Parathyroid adenoma (tissue), 2 donors: ENCODE data around the gene C14orf119.

Experiments
- H2AFZ ChIP-seq: fragments of 300-600 bp; sonication (generic); one replicate; pipeline ENCODE4 v1.7.0; 2017; ENCODE audit warnings: antibody characterized with exemption, mild to moderate bottlenecking
- H3K27ac ChIP-seq: fragments of 300-600 bp; sonication (generic); one replicate; pipeline ENCODE4 v1.7.0; 2017
- H3K27me3 ChIP-seq: fragments of 300-600 bp; sonication (generic); one replicate; pipeline ENCODE4 v1.7.0; 2017; ENCODE audit warnings: low read length; ENCODE audit not compliant: control insufficient read depth, insufficient read depth
- H3K36me3 ChIP-seq: fragments of 300-600 bp; sonication (generic); one replicate; pipeline ENCODE4 v1.7.0; 2017; ENCODE audit warnings: low read length; ENCODE audit not compliant: control insufficient read depth, insufficient read depth
- H3K4me1 ChIP-seq: fragments of 300-600 bp; sonication (generic); one replicate; pipeline ENCODE4 v1.7.0; 2017; ENCODE audit warnings: control low read depth
- H3K4me2 ChIP-seq: fragments of 300-600 bp; sonication (generic); one replicate; pipeline ENCODE4 v1.7.0; 2017; ENCODE audit warnings: low read length
- H3K4me3 ChIP-seq: fragments of 300-600 bp; sonication (generic); one replicate; pipeline ENCODE4 v1.7.0; 2017; ENCODE audit warnings: low read depth, low read length
- H3K79me2 ChIP-seq: fragments of 300-600 bp; sonication (generic); one replicate; pipeline ENCODE4 v1.7.0; 2017; ENCODE audit warnings: control low read depth
- H3K9ac ChIP-seq: fragments of 300-600 bp; sonication (generic); one replicate; pipeline ENCODE4 v1.7.0; 2017; ENCODE audit warnings: mild to moderate bottlenecking
- H3K9me3 ChIP-seq: fragments of 300-600 bp; sonication (generic); one replicate; pipeline ENCODE4 v1.7.0; 2017; ENCODE audit warnings: low read length; ENCODE audit not compliant: control insufficient read depth
- TF ChIP-seq, protein P1 (sequence below): fragments of 300-600 bp; sonication (generic); IDR thresholded peaks from one replicate; pipeline ENCODE4 v1.7.0; 2017; ENCODE audit warnings: antibody characterized with exemption, mild to moderate bottlenecking
- donor health status: primary hyperparathyroidism.

The C14orf119 gene

DNA sequence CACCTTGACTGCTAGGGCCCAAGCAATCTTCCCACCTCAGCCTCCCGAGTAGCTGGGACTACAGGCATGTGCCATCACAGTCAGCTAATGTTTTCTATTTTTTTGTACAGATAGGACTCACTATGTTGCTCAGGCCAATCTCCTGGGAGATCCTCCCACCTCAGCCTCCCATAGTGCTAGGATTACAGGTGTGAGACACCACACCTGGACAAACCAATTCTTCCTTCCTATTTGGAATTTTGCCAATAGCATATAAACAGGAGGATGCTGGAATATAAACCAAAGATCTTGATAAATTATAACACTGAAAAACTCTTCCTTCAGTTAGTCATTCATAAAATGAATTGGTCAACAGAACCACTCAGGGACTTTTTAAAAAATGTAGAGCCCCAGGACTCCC lies 8.7 kb upstream of the C14orf119 start:
- H3K36me3 ChIP-seq: no peaks in the 10 kb centered on the region
- no peak overlapping the region for H3K27ac ChIP-seq
- no peak overlapping the region for H3K9ac ChIP-seq
- H3K4me2 ChIP-seq: no peak overlapping the region
- no peaks in the 10 kb centered on the region for H3K4me1 ChIP-seq
- H3K4me3 ChIP-seq: no peak overlapping the region
- H3K9me3 ChIP-seq: no peaks in the 10 kb centered on the region
- no peak overlapping the region for H2AFZ ChIP-seq
- peaks cover 13% of the 10 kb centered on the region for H3K79me2 ChIP-seq
- H3K27me3 ChIP-seq: no peaks in the 10 kb centered on the region
- TF ChIP-seq, protein P1, sequence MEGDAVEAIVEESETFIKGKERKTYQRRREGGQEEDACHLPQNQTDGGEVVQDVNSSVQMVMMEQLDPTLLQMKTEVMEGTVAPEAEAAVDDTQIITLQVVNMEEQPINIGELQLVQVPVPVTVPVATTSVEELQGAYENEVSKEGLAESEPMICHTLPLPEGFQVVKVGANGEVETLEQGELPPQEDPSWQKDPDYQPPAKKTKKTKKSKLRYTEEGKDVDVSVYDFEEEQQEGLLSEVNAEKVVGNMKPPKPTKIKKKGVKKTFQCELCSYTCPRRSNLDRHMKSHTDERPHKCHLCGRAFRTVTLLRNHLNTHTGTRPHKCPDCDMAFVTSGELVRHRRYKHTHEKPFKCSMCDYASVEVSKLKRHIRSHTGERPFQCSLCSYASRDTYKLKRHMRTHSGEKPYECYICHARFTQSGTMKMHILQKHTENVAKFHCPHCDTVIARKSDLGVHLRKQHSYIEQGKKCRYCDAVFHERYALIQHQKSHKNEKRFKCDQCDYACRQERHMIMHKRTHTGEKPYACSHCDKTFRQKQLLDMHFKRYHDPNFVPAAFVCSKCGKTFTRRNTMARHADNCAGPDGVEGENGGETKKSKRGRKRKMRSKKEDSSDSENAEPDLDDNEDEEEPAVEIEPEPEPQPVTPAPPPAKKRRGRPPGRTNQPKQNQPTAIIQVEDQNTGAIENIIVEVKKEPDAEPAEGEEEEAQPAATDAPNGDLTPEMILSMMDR: no peak

DNA sequence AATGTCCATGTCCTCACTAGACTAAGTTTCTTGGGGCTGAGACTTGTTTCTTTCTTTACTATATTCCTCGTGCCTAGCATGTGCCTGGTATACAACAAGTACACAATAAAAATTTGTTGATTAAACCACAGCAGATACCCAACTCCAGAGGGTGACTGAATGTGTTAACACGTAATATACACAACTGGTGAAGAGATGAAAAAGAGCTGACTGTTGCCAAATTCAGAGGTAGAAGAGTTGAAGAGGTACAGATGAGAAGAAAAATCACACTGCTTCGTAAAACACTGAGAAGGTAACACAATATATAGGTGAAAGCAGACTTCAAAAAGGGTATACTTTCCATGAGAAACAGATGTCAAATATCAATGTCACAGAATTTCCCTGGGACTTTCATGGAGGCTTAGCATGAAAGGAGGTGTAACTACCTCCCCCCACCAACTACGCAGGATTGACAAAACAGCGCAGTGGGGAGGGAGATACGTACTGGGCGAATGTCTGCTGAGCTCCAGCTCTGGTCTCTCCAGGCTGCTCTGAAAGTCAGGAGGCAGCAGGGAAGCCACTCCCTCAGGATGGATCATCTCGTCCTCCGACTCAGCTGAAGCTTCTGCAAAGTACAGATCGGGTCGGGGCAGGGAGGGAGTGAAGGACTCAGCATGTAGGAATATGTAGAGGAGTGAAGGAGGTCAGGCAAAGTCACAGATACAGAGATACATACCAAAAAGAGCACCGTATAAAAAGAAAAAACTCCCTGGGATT lies 5.6 kb upstream of the C14orf119 start:
- Histone ChIP-seq H3K4me1 (peaks cover 4% of the 10 kb centered on the region), H3K4me3 (no peak overlapping the region), H3K9me3 (no peaks in the 10 kb centered on the region), H3K79me2 (peaks cover 34% of the 10 kb centered on the region), H3K9ac (no peak overlapping the region), H2AFZ (no peak overlapping the region), H3K27ac (no peak overlapping the region), H3K27me3 (no peaks in the 10 kb centered on the region), H3K4me2 (no peak overlapping the region), H3K36me3 (no peaks in the 10 kb centered on the region)
- TF ChIP-seq, protein P1: no peak

DNA sequence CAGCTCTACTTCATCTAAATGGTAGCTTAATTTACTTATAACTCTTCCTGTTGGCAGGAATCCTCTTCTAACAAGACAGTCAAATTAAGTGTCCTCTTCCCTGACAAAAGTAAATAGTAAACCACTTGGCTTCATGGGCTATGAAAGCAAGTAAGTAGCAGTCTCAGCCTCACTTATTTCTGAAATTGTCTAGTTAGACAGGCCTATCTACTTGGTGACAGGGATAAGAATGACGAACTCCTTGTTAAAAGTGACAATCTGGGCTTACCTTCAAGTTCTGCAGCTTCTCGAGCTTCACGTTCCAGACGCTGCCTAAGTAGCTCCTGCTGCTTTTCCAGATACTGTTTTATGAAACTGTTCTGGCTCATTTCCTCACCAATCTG lies 5.1 kb upstream of the C14orf119 start:
- no peak overlapping the region for H3K4me3 ChIP-seq
- peaks cover 4% of the 10 kb centered on the region for H3K4me1 ChIP-seq
- no peaks in the 10 kb centered on the region for H3K27me3 ChIP-seq
- H2AFZ ChIP-seq: no peak overlapping the region
- no peaks in the 10 kb centered on the region for H3K9me3 ChIP-seq
- peaks cover 34% of the 10 kb centered on the region for H3K79me2 ChIP-seq
- TF ChIP-seq, protein P1: no peak
- H3K4me2 ChIP-seq: no peak overlapping the region
- H3K27ac ChIP-seq: no peak overlapping the region
- no peak overlapping the region for H3K9ac ChIP-seq
- no peaks in the 10 kb centered on the region for H3K36me3 ChIP-seq

DNA sequence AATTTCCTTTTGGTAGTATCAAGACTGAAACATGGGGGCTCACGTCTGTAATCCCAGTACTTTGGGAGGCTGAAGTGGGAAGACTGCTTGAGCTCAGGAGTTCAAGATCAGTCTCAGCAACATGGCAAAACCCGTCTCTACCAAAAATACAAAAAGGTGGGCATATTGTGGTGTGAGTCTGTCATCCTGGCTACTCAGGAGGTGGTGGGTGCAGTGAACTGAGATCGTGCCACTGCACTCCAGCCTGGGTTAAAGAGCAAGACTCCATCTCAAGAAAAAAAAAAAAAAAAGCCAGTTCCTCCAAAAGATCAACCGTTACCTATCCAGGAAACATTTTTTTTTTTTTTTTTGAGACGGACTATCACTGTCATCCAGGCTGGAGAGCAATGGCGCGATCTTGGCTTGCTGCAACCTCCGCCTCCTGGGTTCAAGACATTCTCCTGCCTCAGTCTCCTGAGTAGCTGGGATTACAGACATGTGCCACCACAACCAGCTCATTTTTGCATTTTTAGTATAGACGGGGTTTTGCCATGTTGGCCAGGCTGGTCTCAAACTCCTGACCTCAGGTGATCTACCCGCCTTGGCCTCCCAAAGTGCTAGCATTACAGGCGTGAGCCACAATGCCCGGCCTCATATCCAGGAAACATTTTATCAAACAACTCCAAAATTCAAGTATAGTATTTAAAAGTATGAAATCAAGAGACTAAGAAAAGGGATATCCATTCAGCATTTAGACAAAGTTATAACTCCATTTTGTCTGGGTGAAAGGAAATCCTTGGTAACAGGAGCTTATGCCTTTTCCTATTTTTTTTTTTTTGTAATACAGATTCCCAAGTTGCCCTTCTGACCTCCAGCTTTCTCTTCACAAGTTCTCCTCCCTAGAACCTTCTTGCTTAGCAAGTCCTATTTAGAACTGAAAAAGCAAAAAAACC lies 3.7 kb upstream of the C14orf119 start:
- H3K4me3 ChIP-seq: no peak overlapping the region
- H3K79me2 ChIP-seq: peaks cover 34% of the 10 kb centered on the region
- no peak overlapping the region for H3K4me2 ChIP-seq
- no peaks in the 10 kb centered on the region for H3K27me3 ChIP-seq
- H3K4me1 ChIP-seq: peaks cover 4% of the 10 kb centered on the region
- H2AFZ ChIP-seq: no peak overlapping the region
- TF ChIP-seq, protein P1: no peak
- H3K9me3 ChIP-seq: no peaks in the 10 kb centered on the region
- no peaks in the 10 kb centered on the region for H3K36me3 ChIP-seq
- H3K27ac ChIP-seq: no peak overlapping the region
- no peak overlapping the region for H3K9ac ChIP-seq
